PFSK-1 (cell line): Measurements from ENCODE around the gene TTC9.

Source experiments
- FOXP2 ChIP-seq: optimal IDR thresholded peaks from 2 replicates; pipeline ENCODE3; 2011; ENCODE audit warnings: borderline replicate concordance, control low read depth, inconsistent platforms; ENCODE audit not compliant: insufficient read depth; ENCODE audit errors: extremely low read length, extremely low read depth
- POLR2AphosphoS5 ChIP-seq: IDR thresholded peaks from 2 replicates; pipeline ENCODE4 v1.6.1; 2012; ENCODE audit warnings: low read depth, mild to moderate bottlenecking, control low read depth, low read length, moderate library complexity
- SIN3A ChIP-seq: IDR thresholded peaks from 2 replicates; pipeline ENCODE4 v1.6.1; 2012; ENCODE audit warnings: mild to moderate bottlenecking, low read length, moderate library complexity, borderline replicate concordance; ENCODE audit not compliant: insufficient read depth
- TAF1 ChIP-seq: IDR thresholded peaks from 2 replicates; pipeline ENCODE4 v1.6.1; 2012; ENCODE audit warnings: low read length, control low read depth, borderline replicate concordance; ENCODE audit not compliant: insufficient read depth
- TF ChIP-seq, protein P1 (sequence below), 2 experiments: IDR thresholded peaks; 2 replicates each; pipeline versions ENCODE4 v1.6.1 to v1.8.0; 2011 to 2012; ENCODE audit warnings: low read depth in 2 of 2, low read length in 2 of 2, control low read depth in 1 of 2, inconsistent platforms in 1 of 2, mild to moderate bottlenecking in 1 of 2, moderate library complexity in 1 of 2; ENCODE audit not compliant: insufficient read depth in 1 of 2

The TTC9 gene

DNA sequence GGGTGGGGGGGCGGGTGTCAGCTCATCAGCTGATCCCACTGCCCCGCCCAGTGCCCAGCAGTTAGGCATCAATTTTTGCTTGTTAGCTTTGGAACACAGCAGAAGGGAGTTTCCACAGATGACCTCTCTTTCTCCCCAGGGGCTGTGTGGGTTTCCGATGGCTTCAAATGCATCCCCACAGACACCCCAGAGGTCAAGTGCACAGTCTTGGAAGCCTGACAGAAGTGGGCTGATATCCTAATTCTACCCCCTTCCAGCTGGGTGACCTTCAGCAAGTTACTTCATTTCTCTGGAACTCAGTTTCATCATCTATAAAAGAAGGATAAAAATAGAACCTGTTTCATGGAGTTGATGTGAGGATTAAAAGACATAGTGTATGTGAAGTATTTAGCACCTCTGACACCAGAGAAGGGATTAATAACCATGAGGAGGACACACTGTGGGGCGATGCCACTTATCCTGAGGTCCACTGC, 22.0 kb downstream of the TTC9 start:
- no peak for TF ChIP-seq TAF1
- TF ChIP-seq SIN3A, result no peak
- no peak for TF ChIP-seq POLR2AphosphoS5
- TF ChIP-seq FOXP2, result no peak

DNA sequence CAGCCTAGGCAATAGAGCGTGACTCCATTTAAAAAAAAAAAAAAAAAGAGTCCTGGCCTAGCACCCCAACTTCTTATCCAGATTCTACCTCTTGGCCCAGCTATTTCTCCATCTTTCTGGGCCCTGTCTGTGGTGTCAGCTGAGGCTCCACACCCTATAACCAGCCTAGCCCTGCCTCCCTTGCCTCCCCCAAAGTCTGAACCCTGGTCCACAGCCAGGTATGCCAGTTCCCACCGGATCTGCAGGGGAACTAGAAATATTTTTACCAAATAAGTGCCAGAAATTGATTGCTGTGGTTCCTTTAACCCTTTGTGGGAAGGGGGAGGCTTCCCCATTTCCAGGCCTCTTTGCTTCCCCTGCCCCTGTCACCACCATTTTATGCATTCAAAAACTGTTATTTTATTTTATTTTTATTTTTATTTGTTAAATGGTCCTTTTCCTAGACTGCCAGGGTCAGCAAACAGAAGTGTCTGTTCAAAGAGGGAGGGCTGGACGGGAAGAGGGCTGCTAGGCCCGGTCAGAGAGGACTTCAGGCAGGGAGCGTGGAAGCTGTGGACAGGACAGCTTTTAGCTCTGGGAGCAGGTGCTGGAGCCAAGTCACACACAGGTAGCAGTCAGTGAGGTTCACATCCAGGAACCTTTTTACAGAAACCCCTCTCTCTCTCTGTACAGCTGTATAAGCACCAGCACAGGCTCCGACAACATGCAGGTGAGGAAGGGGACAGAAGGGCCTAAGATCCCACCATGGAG, 23.2 kb downstream of the TTC9 start:
- no peak for TF ChIP-seq TAF1
- no peak for TF ChIP-seq FOXP2
- TF ChIP-seq, protein P1, sequence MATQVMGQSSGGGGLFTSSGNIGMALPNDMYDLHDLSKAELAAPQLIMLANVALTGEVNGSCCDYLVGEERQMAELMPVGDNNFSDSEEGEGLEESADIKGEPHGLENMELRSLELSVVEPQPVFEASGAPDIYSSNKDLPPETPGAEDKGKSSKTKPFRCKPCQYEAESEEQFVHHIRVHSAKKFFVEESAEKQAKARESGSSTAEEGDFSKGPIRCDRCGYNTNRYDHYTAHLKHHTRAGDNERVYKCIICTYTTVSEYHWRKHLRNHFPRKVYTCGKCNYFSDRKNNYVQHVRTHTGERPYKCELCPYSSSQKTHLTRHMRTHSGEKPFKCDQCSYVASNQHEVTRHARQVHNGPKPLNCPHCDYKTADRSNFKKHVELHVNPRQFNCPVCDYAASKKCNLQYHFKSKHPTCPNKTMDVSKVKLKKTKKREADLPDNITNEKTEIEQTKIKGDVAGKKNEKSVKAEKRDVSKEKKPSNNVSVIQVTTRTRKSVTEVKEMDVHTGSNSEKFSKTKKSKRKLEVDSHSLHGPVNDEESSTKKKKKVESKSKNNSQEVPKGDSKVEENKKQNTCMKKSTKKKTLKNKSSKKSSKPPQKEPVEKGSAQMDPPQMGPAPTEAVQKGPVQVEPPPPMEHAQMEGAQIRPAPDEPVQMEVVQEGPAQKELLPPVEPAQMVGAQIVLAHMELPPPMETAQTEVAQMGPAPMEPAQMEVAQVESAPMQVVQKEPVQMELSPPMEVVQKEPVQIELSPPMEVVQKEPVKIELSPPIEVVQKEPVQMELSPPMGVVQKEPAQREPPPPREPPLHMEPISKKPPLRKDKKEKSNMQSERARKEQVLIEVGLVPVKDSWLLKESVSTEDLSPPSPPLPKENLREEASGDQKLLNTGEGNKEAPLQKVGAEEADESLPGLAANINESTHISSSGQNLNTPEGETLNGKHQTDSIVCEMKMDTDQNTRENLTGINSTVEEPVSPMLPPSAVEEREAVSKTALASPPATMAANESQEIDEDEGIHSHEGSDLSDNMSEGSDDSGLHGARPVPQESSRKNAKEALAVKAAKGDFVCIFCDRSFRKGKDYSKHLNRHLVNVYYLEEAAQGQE (IDR thresholded peaks at IDR 0.05; ENCODE audit: insufficient read depth in 1 of 2, low read depth in 2 of 2, low read length in 2 of 2), result no peak
- no peak for TF ChIP-seq SIN3A
- TF ChIP-seq POLR2AphosphoS5, result no peak

DNA sequence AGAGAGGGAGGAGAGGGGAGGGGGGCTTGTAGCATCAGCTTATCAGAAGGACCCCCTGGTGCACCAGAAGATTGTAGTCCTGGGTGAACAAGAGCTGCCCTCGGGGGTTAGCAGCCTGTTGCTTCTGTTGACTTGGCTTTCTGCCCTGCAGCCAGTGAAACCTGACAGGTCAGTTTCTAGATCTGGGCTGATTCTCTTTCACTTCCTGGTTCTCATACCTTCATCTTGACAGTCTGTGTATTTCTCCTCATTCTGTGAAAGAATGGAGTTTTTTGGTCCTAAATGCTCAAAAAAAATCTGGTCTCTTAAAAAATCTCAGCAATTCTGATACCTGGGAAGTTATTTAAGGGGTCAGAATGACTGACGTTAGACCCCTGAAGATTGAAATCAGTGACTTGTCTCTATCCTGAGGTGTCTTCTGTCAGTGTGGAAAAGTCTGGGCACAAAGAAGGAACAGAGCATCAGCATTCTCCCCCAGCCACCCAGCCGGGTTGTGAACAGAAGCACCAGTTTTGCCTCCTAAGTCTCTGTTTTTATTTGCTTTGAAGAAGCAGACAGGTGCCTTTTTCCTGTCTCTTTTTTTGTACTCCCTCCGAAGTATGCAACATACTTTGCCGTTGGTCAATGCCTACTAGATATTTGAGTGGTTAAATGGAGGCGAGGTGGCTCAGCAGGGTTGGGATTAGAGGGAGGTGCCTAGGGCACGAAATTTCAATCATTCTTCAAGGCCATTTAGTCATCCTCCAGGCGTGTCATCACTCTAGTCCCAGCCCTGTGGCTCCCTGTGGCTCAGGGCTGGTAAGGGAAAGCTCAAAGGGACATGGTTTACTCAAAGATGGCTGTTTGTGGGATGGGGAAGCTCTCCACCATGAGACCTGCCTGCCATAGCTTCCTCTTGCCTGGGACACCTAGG, 24.0 kb downstream of the TTC9 start:
- TF ChIP-seq FOXP2 (no peak), TAF1 (no peak), SIN3A (no peak), POLR2AphosphoS5 (no peak)
- TF ChIP-seq, protein P1 (IDR thresholded peaks at IDR 0.05; ENCODE audit: insufficient read depth in 1 of 2, low read depth in 2 of 2, low read length in 2 of 2), result no peak

DNA sequence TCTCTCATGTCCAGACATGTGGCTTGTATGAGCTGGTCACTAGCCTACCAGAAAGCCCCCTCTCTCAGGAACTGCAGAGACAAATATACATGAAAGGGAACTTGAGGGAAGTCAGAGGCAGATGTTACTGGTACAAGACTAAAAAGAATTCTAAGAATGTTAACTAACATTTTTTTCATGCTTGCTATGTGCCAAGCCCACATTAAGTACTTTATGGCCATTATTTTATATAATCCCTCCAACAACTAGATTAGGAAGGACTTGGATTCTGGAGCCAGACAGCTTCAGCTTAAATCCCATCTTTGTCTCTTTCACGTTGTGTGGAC, 24.6 kb downstream of the TTC9 start:
- TF ChIP-seq FOXP2 (no peak), POLR2AphosphoS5 (no peak), TAF1 (no peak), SIN3A (no peak)
- TF ChIP-seq, protein P1 (IDR thresholded peaks at IDR 0.05; ENCODE audit: insufficient read depth in 1 of 2, low read depth in 2 of 2, low read length in 2 of 2), result no peak

DNA sequence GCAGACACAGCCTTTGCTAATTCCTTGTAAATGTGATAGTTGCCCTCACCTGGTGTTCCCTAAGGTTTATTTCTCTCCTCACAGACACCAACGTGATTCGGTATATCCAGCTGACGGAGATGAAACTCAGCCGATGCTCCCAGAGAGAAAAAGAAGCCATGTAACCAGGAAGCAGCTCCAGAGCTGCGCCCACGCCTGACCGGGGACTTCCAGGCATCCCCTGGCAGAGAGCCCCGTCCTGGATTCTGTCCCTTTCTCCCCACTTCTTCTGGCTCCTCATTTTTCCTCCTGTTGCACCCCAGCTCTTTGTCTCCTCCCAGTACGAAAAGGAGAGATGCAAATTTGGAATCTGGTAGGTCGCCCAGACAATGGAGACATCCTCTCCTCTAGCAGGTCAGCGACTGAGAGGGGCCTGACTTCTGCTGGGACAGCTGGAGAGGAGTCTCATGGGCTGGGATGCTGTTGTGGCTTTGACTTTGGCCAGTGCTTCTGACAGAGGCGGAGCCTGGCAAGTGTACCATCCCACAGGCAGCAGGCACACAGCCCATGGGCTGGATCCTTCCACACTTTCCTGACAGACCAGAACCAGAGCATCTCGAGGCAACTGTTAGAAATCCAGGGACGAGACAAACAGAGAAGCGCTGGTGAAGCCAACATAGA, 29.4 kb downstream of the TTC9 start:
- TF ChIP-seq FOXP2 (no peak), TAF1 (no peak), SIN3A (no peak), POLR2AphosphoS5 (no peak)
- TF ChIP-seq, protein P1 (IDR thresholded peaks at IDR 0.05; ENCODE audit: insufficient read depth in 1 of 2, low read depth in 2 of 2, low read length in 2 of 2), result no peak
